Stomach (tissue), 9 donors: ENCODE measurements around the gene ZNF554. TPM values are rescaled to one million over a fixed set of nuclear protein-coding genes. Genes with fewer than 3 reads are reported as not detected.
"Not testable (repeated sequence)": the region's sequence is repeated elsewhere in the genome, so short reads cannot be mapped to it uniquely, and the experiment has no call there.

ENCODE experiments used
- DNase-seq, 2 donors: peaks; one replicate each; pipeline versions ENCODE4 v3.0.0 to v3.0.0-alpha.2; 2013 to 2019
- H3K27ac ChIP-seq, 5 donors: fragments of 200-600 bp in 4 of 5; sonication (generic) in 4 of 5; one replicate each; pipeline ENCODE4 v1.5.1; 2013 to 2019; ENCODE audit warnings: mild to moderate bottlenecking in 1 of 5, moderate library complexity in 1 of 5
- H3K27me3 ChIP-seq, 3 donors: fragments of 200-600 bp; sonication (generic); one replicate each; pipeline ENCODE4 v1.5.1; 2017 to 2019; ENCODE audit warnings: mixed run types in 1 of 3
- H3K36me3 ChIP-seq, 4 donors: fragments of 200-600 bp; sonication (generic); 1 replicate in 3 of 4; 2 replicates in 1 of 4; pipeline ENCODE4 v1.5.1; 2016 to 2019
- H3K4me1 ChIP-seq, 4 donors: fragments of 200-600 bp; sonication (generic); one replicate each; pipeline ENCODE4 v1.5.1; 2016 to 2019
- H3K4me3 ChIP-seq, 4 donors: fragments of 200-600 bp; sonication (generic) in 3 of 4; one replicate each; pipeline ENCODE4 v1.5.1; 2016 to 2019; ENCODE audit warnings: mild to moderate bottlenecking in 1 of 4
- H3K9me3 ChIP-seq, 4 donors: fragments of 200-600 bp; sonication (generic); one replicate each; pipeline ENCODE4 v1.5.1; 2016 to 2019
- CTCF ChIP-seq, 7 experiments: fragments of 450-650 bp in 4 of 7; fragments of 200-600 bp in 3 of 7; sonication (generic) in 3 of 7; IDR thresholded peaks; one replicate each; pipeline ENCODE4 v1.5.1; 2016 to 2019; ENCODE audit warnings: antibody characterized with exemption in 7 of 7, control low read depth in 2 of 7, mild to moderate bottlenecking in 1 of 7
- EP300 ChIP-seq: sonication (generic); formaldehyde crosslinking; IDR thresholded peaks from one replicate; pipeline ENCODE4 v1.6.1; 2017; ENCODE audit warnings: antibody characterized with exemption
- POLR2A ChIP-seq, 4 donors: fragments of 450-650 bp; IDR thresholded peaks; one replicate each; pipeline ENCODE4 v1.6.1; 2016; ENCODE audit warnings: antibody characterized with exemption in 4 of 4, control low read depth in 2 of 4, mild to moderate bottlenecking in 1 of 4, moderate library complexity in 1 of 4
- POLR2AphosphoS5 ChIP-seq, 3 donors: sonication (generic); formaldehyde crosslinking; IDR thresholded peaks; one replicate each; pipeline ENCODE4 v1.6.1; 2016; ENCODE audit warnings: antibody characterized with exemption in 3 of 3
- WGBS, 5 donors: extraction: QIAGEN DNeasy Blood & Tissue Kit in 3 of 5; methylation state at CpG; one replicate each; pipeline versions ENCODE4 v1.1.5 to v1.1.7; 2013 to 2018; 5-methylcytosine and 5-hydroxymethylcytosine counted together
- intact Hi-C: fragments of 100-400 bp; cut with DNase I; formaldehyde crosslinking; loops from one replicate; pipeline ENCODE4 v1.15.1; 2023; ENCODE audit warnings: low total_unique reads
- polyA plus RNA-seq, 3 donors: library from polyadenylated mRNA; stranded (reverse); fragments of 200-250 nt; gene quantifications; one replicate each; pipeline ENCODE4 v1.2.3, GENCODE V29; 2013
- total RNA-seq, 5 donors: library from RNA; depleted of rRNA; stranded (reverse); fragments of >200 nt; gene quantifications; one replicate each; pipeline versions ENCODE4 v1.1.0 to v1.2.3, GENCODE V29; 2014 to 2016
- donor health status: healthy with polysubstance abuse.
- donor health status: Bipolar disorder and iron deficiency.
- donor health status: healthy.

ZNF554 gene
- total and polyA plus RNA-seq, 8 donors: 0.58 to 21.4 (median 3.1) TPM

- WGBS, 5 donors: 80 to 87% (median 85%) methylated on average over 10 of the region's 10 CpGs
- no peak for TF ChIP-seq CTCF (IDR thresholded peaks at IDR 0.05)
- TF ChIP-seq POLR2A (IDR thresholded peaks at IDR 0.05): no peak
- no peak for TF ChIP-seq EP300
- no peak for TF ChIP-seq POLR2AphosphoS5 (IDR thresholded peaks at IDR 0.05)
- no peak overlapping the region for H3K27ac ChIP-seq
- DNase-seq: no peak
- H3K36me3 ChIP-seq: no peaks in the 10 kb centered on the region
- intact Hi-C loops: no loop called here
- H3K9me3 ChIP-seq: peaks cover 0 to 5% (median 0%) of the 10 kb centered on the region in 4 donors
- H3K4me1 ChIP-seq: no peaks in the 10 kb centered on the region
- no peak overlapping the region for H3K4me3 ChIP-seq
- no peaks in the 10 kb centered on the region for H3K27me3 ChIP-seq
Measured at GRCh38 chr19:2869618-2870017, 50.0 kb downstream of the ZNF554 start.

- peaks cover 5 to 19% (median 14%) of the 10 kb centered on the region in 4 donors for H3K9me3 ChIP-seq
- H3K27ac ChIP-seq, H3K4me3 ChIP-seq, H3K27me3 ChIP-seq, H3K36me3 ChIP-seq, DNase-seq, intact Hi-C loops, H3K4me1 ChIP-seq: not testable (repeated sequence)
- peak in 3 of 7 experiments; percentile 21 to 37 (median 37) for TF ChIP-seq CTCF (IDR thresholded peaks at IDR 0.05)
- 18 to 25% (median 19%) methylated on average over 2 to 11 of the region's 11 CpGs for WGBS, 5 donors
Measured at GRCh38 chr19:2872175-2872574, 52.5 kb downstream of the ZNF554 start.

GRCh38 chr19:2877398-2878331, 58.0 kb downstream of the ZNF554 start:
- no peak overlapping the region for H3K4me3 ChIP-seq
- TF ChIP-seq CTCF (IDR thresholded peaks at IDR 0.05) (no peak), EP300 (no peak), POLR2AphosphoS5 (IDR thresholded peaks at IDR 0.05) (no peak), POLR2A (IDR thresholded peaks at IDR 0.05) (no peak)
- intact Hi-C loops: no loop called here
- WGBS, 5 donors: 88 to 91% (median 89%) methylated on average over 32 of the region's 32 CpGs
- no peak overlapping the region for H3K27ac ChIP-seq
- peaks cover 17 to 40% (median 35%) of the 10 kb centered on the region in 4 donors for H3K9me3 ChIP-seq
- H3K4me1 ChIP-seq: no peaks in the 10 kb centered on the region
- H3K27me3 ChIP-seq: no peaks in the 10 kb centered on the region
- no peak for DNase-seq
- no peaks in the 10 kb centered on the region for H3K36me3 ChIP-seq

- DNase-seq: no peak
- Histone ChIP-seq H3K9me3 (peaks cover 0 to 8% (median 3%) of the 10 kb centered on the region in 4 donors), H3K4me1 (peaks cover 0 to 8% (median 3%) of the 10 kb centered on the region in 4 donors), H3K27me3 (no peaks in the 10 kb centered on the region), H3K27ac (no peak overlapping the region), H3K4me3 (no peak overlapping the region), H3K36me3 (no peaks in the 10 kb centered on the region)
- TF ChIP-seq POLR2A (IDR thresholded peaks at IDR 0.05) (no peak), EP300 (no peak), CTCF (IDR thresholded peaks at IDR 0.05) (no peak), POLR2AphosphoS5 (IDR thresholded peaks at IDR 0.05) (no peak)
- intact Hi-C loops: no loop called here
- 83 to 89% (median 86%) methylated on average over 14 of the region's 14 CpGs for WGBS, 5 donors
Measured at GRCh38 chr19:2883686-2884439, 64.2 kb downstream of the ZNF554 start.
